HG03439 (cell line): ENCODE results near the gene TMEM272.

Experiments
- ATAC-seq: cut with Tn5 transposase; IDR thresholded peaks from one replicate; pipeline ENCODE4 v1.9.1; 2021; ENCODE audit warnings: mild to moderate bottlenecking, moderate library complexity; ENCODE audit not compliant: unreplicated experiment

Gene TMEM272

DNA sequence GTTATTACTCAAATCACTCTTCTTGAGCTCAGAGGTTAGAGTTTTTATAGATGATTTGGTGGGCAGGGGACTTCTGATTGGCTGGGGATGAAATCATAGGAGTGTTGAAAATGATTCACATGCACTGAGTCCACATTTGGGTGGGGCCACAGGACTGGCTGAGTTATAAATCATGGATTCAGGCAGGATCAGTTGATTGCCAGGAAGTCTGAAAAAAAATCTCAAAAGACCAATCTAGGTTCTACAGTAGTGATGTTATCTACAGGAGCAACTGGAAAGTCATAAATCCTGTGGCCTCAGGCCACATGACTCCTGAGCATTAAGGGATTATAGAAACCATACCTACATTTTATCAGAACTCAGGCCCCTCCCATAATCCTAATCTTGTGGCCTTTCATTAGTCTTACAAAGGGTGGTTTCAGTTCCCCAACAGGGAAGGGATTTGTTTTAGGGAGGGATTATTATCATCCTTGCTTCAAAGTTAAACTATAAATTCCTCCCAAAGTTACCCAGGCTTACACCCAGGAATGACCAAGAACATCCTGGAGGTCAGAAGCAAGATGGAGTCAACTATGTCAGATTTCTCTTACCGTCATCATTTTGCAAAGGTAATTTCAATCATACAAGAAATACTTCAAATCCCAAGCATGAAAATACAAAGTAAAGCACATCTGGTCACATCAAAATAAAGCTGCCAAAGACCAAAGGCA lies 11.2 kb upstream of the TMEM272 start:
- ATAC-seq: no peak

- no peak for ATAC-seq
Measured at GRCh38 chr13:51849145-51850101, 4.4 kb upstream of the TMEM272 start.

- ATAC-seq: no peak
Measured at GRCh38 chr13:51848674-51849073, 3.7 kb upstream of the TMEM272 start.

- ATAC-seq: no peak
Measured at GRCh38 chr13:51846756-51847155, 1.8 kb upstream of the TMEM272 start.

- ATAC-seq: no peak
Measured at GRCh38 chr13:51845574-51846318, 769 bp upstream of the TMEM272 start.

DNA sequence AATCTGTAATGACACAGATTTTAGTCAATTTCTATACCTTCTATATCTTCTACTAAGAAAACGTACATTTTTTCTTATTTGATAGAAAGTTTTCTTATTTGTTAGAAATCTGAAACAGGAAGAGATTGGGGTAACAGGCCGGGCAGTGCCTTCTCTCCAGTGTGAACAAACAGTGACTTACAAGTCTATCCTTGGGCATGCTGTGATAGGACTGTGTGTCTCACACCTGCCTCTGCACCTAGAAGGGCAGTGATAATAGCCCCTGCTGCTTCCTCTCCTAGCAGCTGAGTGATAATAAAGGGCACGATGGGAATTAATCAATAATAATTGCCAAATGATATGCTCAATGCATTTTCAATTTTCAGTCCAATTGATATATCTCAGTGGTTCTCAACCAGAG lies 1.4 kb downstream of the TMEM272 start:
- ATAC-seq: no peak

- no peak for ATAC-seq
Measured at GRCh38 chr13:51841732-51842131, 3.2 kb downstream of the TMEM272 start.

DNA sequence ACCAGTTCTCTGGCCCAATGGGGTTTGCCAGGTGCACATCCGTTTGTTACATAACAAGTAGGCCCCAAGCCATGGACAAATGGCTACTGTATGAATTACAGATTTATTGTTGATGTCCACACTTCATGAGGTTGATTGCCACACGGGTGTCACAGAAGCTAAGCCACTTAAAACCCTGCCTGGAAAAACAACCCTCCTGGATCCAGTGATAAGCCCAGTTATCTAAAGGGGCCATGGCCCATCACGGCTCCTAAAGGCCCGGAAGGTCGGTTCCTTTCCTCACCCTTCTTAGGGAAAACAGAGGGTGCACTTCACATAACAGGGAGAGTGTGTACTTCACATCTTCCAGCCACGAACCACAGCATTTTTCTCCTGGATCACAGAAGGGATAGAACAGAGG lies 4.1 kb downstream of the TMEM272 start:
- ATAC-seq: no peak

DNA sequence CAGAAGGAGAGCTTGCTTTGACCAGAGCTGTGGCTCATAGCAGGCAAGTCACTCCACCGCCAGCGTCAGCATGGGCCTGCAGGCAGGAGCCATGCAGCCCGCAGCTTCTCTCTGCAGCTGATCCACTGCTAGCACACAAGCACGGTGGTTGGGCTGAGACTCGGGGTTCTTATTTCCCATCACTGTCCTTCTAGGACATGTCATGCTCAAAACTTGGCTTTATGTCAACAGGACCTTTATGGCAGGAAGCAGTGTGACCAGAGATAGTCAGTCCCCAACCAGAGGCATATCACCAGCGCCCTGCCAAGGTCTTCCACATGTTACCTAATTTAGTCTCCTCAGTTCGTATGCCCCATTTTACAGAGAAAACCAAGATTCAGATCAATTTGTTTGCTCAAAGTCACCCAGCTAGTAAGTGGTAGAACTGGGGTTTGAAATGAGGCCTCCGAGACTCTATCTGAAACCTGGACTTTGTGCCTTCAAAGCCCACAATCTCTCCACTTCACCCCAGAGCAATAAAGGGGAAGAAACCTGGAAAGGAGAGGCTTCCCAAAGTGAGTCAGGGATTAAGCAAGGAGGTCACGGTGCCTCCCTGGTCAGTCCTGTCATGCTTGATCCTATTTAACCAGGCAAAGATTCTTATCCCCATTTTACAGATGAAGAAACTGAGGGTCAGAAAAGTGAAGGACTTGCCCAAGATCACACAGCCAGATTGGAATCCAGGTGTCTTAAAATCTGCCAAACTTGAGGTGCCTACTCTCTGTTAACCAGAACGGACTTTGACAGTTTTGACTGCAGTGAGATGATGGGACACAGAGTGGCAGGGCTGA lies 5.1 kb downstream of the TMEM272 start:
- no peak for ATAC-seq

GRCh38 chr13:51838240-51838846 lies 6.6 kb downstream of the TMEM272 start:
- no peak for ATAC-seq

DNA sequence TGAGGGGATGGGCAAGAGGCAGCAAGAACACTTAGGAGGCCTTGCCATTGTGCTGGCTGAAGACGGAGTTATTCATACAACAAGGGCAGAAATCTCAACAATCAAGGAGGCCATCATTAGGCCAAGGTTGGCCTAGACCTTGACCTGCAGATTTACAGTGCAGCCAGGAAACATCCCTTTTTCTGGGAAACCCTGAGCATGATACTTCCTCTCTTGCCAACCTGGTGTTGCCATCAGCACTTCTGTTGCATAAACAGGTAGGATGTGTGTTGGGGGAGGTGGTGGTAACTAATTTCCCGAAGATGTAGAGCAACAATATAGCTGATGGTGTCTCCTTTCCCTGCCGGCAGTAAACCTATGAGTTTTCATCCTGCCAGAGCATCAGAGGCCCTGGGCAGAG lies 8.0 kb downstream of the TMEM272 start:
- ATAC-seq: no peak

- no peak for ATAC-seq
Measured at GRCh38 chr13:51834581-51835171, 10.3 kb downstream of the TMEM272 start.

GRCh38 chr13:51833980-51834379 lies 11.0 kb downstream of the TMEM272 start:
- ATAC-seq: no peak

GRCh38 chr13:51832471-51833152 lies 12.4 kb downstream of the TMEM272 start:
- ATAC-seq: no peak

DNA sequence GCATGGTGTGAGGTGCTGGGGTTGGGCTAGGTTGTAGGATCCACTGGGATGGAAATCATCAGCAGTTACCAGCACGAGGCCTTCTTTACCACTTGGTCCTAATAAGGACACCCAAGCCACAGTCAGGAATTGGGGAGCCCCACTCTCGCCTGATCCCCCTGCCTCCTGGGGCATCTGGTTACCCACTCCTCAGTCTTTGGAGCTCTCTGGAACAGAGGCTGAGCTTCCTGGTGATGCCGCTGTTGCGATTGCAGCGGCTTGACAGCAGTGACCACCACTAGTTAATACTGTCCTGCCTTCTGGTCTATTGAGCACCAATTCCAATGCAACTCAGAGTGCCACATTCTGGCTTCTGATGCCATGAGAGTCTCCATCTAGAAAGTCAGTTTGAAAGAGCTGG lies 13.5 kb downstream of the TMEM272 start:
- no peak for ATAC-seq

DNA sequence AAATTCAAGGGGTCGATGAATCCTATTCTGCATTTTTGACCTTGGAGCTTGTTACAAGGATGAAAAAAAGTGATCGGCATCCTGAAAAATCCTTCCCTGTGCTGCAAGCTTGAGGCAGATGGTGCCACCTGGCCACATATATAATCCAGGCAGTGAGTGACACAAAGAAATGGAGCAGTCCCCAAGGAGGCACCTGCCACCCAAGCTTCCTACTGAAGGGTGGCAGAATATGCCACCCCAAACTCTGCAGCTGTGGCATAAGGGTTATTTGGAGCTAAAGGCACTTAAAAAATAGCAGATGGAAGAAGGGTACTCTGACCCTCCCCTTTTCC lies 15.4 kb downstream of the TMEM272 start:
- no peak for ATAC-seq

- no peak for ATAC-seq
Measured at GRCh38 chr13:51828730-51829567, 16.0 kb downstream of the TMEM272 start.

DNA sequence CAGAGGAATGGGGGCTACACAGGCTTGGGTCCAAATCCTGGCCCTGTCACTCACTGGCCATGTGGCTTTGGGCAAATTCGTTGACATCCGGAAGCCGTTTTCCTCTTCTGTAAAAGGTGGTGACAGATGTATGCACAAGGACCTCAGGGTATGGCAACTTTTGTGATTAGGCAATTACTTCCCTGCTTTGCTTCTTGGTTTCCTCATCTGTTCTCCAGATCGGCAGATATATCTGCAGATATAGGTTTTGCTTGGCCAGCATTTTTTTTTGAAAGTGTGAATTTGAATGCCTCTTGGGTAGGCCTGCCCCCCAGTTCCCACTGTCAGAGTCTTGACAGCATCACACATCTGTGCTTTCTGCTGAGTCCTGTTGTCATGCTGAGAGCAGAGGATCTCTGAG lies 17.7 kb downstream of the TMEM272 start:
- ATAC-seq: no peak
